HAP-1 (cell line): ENCODE measurements around the gene SIX2.
A peak's percentile ranks its signal among the peaks of the same experiment; 100 is the strongest.

Source experiments
- DNase-seq, 2 experiments: peaks; one replicate each; pipeline ENCODE4 v3.0.0-alpha.2; 2016 to 2020; ENCODE audit warnings: low spot score in 2 of 2
- H3K27me3 ChIP-seq: fragments of 250-450 bp; sonication (Bioruptor Pico); 2 replicates; pipeline ENCODE4 v1.5.1; 2020; ENCODE audit warnings: low read depth, mild to moderate bottlenecking, moderate library complexity
- H3K36me3 ChIP-seq: fragments of 250-450 bp; sonication (Bioruptor Pico); replicated peaks from 2 replicates; pipeline ENCODE4 v1.5.1; 2020; ENCODE audit warnings: mild to moderate bottlenecking
- H3K4me1 ChIP-seq: fragments of 250-450 bp; sonication (Bioruptor Pico); 2 replicates; pipeline ENCODE4 v1.5.1; 2020; ENCODE audit warnings: mild to moderate bottlenecking
- H3K4me3 ChIP-seq: fragments of 250-450 bp; sonication (Bioruptor Pico); 2 replicates; pipeline ENCODE4 v1.5.1; 2020; ENCODE audit warnings: mild to moderate bottlenecking, moderate library complexity
- H3K9me3 ChIP-seq: fragments of 250-450 bp; sonication (Bioruptor Pico); 2 replicates; pipeline ENCODE4 v1.5.1; 2020; ENCODE audit warnings: mild to moderate bottlenecking, moderate library complexity
- in situ Hi-C: fragments of 300-500 bp; cut with MboI; formaldehyde crosslinking; loops from 3 replicates; pipeline ENCODE4 v1.14.3; 2020; ENCODE audit warnings: low sequenced_read_pairs, inconsistent platforms, mixed read lengths

Gene SIX2

GRCh38 chr2:45033302-45033701 is 24.1 kb upstream of the SIX2 start:
- peaks cover 65% of the 10 kb centered on the region for H3K27me3 ChIP-seq
- H3K4me1 ChIP-seq: no peaks in the 10 kb centered on the region
- in situ Hi-C loops: no loop called here
- no peak for DNase-seq
- no peak overlapping the region for H3K4me3 ChIP-seq
- H3K36me3 ChIP-seq: no peaks in the 10 kb centered on the region
- H3K9me3 ChIP-seq: no peaks in the 10 kb centered on the region

- DNase-seq: no peak
- Histone ChIP-seq H3K4me3 (no peak overlapping the region), H3K9me3 (no peaks in the 10 kb centered on the region), H3K4me1 (no peaks in the 10 kb centered on the region), H3K27me3 (peaks cover 45% of the 10 kb centered on the region), H3K36me3 (no peaks in the 10 kb centered on the region)
- in situ Hi-C loops: no loop called here
Measured at GRCh38 chr2:45031028-45031427, 21.8 kb upstream of the SIX2 start.

- H3K9me3 ChIP-seq: no peaks in the 10 kb centered on the region
Measured at GRCh38 chr2:45030553-45030952, 21.3 kb upstream of the SIX2 start.

GRCh38 chr2:45029215-45029614 is 20.0 kb upstream of the SIX2 start:
- Histone ChIP-seq H3K36me3 (no peaks in the 10 kb centered on the region), H3K4me1 (peaks cover 4% of the 10 kb centered on the region; the same call in 1 of the 2 replicates), H3K4me3 (no peak overlapping the region), H3K27me3 (peaks cover 34% of the 10 kb centered on the region), H3K9me3 (no peaks in the 10 kb centered on the region)
- DNase-seq: no peak
- in situ Hi-C loops: no loop called here

More at GRCh38 chr2:45030553-45030952, 21.3 kb upstream of the SIX2 start:
- Histone ChIP-seq H3K4me1 (no peaks in the 10 kb centered on the region), H3K27me3 (peaks cover 40% of the 10 kb centered on the region), H3K4me3 (no peak overlapping the region), H3K36me3 (no peaks in the 10 kb centered on the region)
- in situ Hi-C loops: no loop called here
- DNase-seq: no peak

- H3K4me3 ChIP-seq: no peak overlapping the region
- in situ Hi-C loops: no loop called here
- H3K36me3 ChIP-seq: no peaks in the 10 kb centered on the region
- H3K9me3 ChIP-seq: no peaks in the 10 kb centered on the region
- no peak for DNase-seq
- H3K27me3 ChIP-seq: peaks cover 24% of the 10 kb centered on the region
- H3K4me1 ChIP-seq: peaks cover 4% of the 10 kb centered on the region; the same call in 1 of the 2 replicates
Measured at GRCh38 chr2:45028276-45028675, 19.0 kb upstream of the SIX2 start.

- Histone ChIP-seq H3K27me3 (peaks cover 24% of the 10 kb centered on the region), H3K4me1 (peaks cover 4% of the 10 kb centered on the region; the same call in 1 of the 2 replicates), H3K4me3 (no peak overlapping the region), H3K9me3 (no peaks in the 10 kb centered on the region), H3K36me3 (no peaks in the 10 kb centered on the region)
- in situ Hi-C loops: no loop called here
- DNase-seq: no peak
Measured at GRCh38 chr2:45026924-45027450, 17.7 kb upstream of the SIX2 start.

GRCh38 chr2:45024600-45025291 is 15.5 kb upstream of the SIX2 start:
- no peaks in the 10 kb centered on the region for H3K9me3 ChIP-seq
- H3K4me1 ChIP-seq: peaks cover 4% of the 10 kb centered on the region; the same call in 1 of the 2 replicates
- H3K27me3 ChIP-seq: peaks cover 15% of the 10 kb centered on the region
- no peak overlapping the region for H3K4me3 ChIP-seq
- peak; percentile 6 to 62 for DNase-seq
- in situ Hi-C loops: no loop called here
- no peaks in the 10 kb centered on the region for H3K36me3 ChIP-seq

GRCh38 chr2:45024097-45024496 is 14.8 kb upstream of the SIX2 start:
- Histone ChIP-seq H3K9me3 (no peaks in the 10 kb centered on the region), H3K36me3 (no peaks in the 10 kb centered on the region), H3K27me3 (peaks cover 8% of the 10 kb centered on the region), H3K4me1 (peaks cover 4% of the 10 kb centered on the region; the same call in 1 of the 2 replicates), H3K4me3 (no peak overlapping the region)
- no peak for DNase-seq
- in situ Hi-C loops: no loop called here

- no peaks in the 10 kb centered on the region for H3K36me3 ChIP-seq
- in situ Hi-C loops: no loop called here
- H3K27me3 ChIP-seq: peaks cover 11% of the 10 kb centered on the region
- H3K9me3 ChIP-seq: no peaks in the 10 kb centered on the region
- DNase-seq: no peak
- H3K4me1 ChIP-seq: peaks cover 4% of the 10 kb centered on the region; the same call in 1 of the 2 replicates
- no peak overlapping the region for H3K4me3 ChIP-seq
Measured at GRCh38 chr2:45020439-45020838, 11.2 kb upstream of the SIX2 start.

GRCh38 chr2:45018023-45018422 is 8.8 kb upstream of the SIX2 start:
- in situ Hi-C loops: no loop called here
- no peak for DNase-seq
- no peaks in the 10 kb centered on the region for H3K36me3 ChIP-seq
- peaks cover 11% of the 10 kb centered on the region for H3K27me3 ChIP-seq
- H3K4me3 ChIP-seq: no peak overlapping the region
- peaks cover 4% of the 10 kb centered on the region for H3K4me1 ChIP-seq
- no peaks in the 10 kb centered on the region for H3K9me3 ChIP-seq

- in situ Hi-C loops: no loop called here
- H3K4me3 ChIP-seq: no peak overlapping the region
- H3K27me3 ChIP-seq: peaks cover 7% of the 10 kb centered on the region
Measured at GRCh38 chr2:45014831-45015230, 5.6 kb upstream of the SIX2 start.

GRCh38 chr2:45014016-45014702 is 4.9 kb upstream of the SIX2 start:
- DNase-seq: peak; percentile 62 to 82
- Histone ChIP-seq H3K36me3 (no peaks in the 10 kb centered on the region), H3K4me3 (peak overlapping the region; percentile 18), H3K4me1 (peaks cover 11% of the 10 kb centered on the region), H3K27me3 (peaks cover 7% of the 10 kb centered on the region), H3K9me3 (no peaks in the 10 kb centered on the region)
- in situ Hi-C loops: no loop called here

More at GRCh38 chr2:45014831-45015230, 5.6 kb upstream of the SIX2 start:
- no peak for DNase-seq
- H3K4me1 ChIP-seq: peaks cover 9% of the 10 kb centered on the region
- no peaks in the 10 kb centered on the region for H3K9me3 ChIP-seq
- H3K36me3 ChIP-seq: no peaks in the 10 kb centered on the region

- no peaks in the 10 kb centered on the region for H3K36me3 ChIP-seq
- in situ Hi-C loops: no loop called here
- H3K9me3 ChIP-seq: no peaks in the 10 kb centered on the region
- H3K4me1 ChIP-seq: peaks cover 11% of the 10 kb centered on the region
- DNase-seq: no peak
- peaks cover 7% of the 10 kb centered on the region for H3K27me3 ChIP-seq
- H3K4me3 ChIP-seq: peak overlapping the region; percentile 18; the same call in 1 of the 2 replicates
Measured at GRCh38 chr2:45013229-45014015, 4.2 kb upstream of the SIX2 start.
